ENCODE results near the gene FBXL12. TPM values are rescaled to one million over a fixed set of nuclear protein-coding genes. Genes with fewer than 3 reads are reported as not detected.

The FBXL12 gene
- total RNA-seq, 1 donor from 2014 or later, result 25.2 TPM

GRCh38 chr19:9860407-9860806 is 41.5 kb upstream of the FBXL12 start:
- Histone ChIP-seq H3K36me3 (ENCODE audit: control insufficient read depth, insufficient read depth, low read length) (no peaks in the 10 kb centered on the region), H3K27me3 (ENCODE audit: control insufficient read depth, insufficient read depth, low read length) (no peaks in the 10 kb centered on the region), H3K4me3 (ENCODE audit: low read depth, low read length) (no peak overlapping the region)
- TF ChIP-seq, protein P1, sequence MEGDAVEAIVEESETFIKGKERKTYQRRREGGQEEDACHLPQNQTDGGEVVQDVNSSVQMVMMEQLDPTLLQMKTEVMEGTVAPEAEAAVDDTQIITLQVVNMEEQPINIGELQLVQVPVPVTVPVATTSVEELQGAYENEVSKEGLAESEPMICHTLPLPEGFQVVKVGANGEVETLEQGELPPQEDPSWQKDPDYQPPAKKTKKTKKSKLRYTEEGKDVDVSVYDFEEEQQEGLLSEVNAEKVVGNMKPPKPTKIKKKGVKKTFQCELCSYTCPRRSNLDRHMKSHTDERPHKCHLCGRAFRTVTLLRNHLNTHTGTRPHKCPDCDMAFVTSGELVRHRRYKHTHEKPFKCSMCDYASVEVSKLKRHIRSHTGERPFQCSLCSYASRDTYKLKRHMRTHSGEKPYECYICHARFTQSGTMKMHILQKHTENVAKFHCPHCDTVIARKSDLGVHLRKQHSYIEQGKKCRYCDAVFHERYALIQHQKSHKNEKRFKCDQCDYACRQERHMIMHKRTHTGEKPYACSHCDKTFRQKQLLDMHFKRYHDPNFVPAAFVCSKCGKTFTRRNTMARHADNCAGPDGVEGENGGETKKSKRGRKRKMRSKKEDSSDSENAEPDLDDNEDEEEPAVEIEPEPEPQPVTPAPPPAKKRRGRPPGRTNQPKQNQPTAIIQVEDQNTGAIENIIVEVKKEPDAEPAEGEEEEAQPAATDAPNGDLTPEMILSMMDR (IDR thresholded peaks at IDR 0.05; ENCODE audit: insufficient read depth, low read length, poor library complexity, severe bottlenecking), result no peak
- DNase-seq (ENCODE audit: low read depth), result no peak

- Histone ChIP-seq H3K36me3 (ENCODE audit: control insufficient read depth, insufficient read depth, low read length) (no peaks in the 10 kb centered on the region), H3K27me3 (ENCODE audit: control insufficient read depth, insufficient read depth, low read length) (no peaks in the 10 kb centered on the region), H3K4me3 (ENCODE audit: low read depth, low read length) (no peak overlapping the region)
- TF ChIP-seq, protein P1 (IDR thresholded peaks at IDR 0.05; ENCODE audit: insufficient read depth, low read length, poor library complexity, severe bottlenecking), result no peak
- no peak for DNase-seq (ENCODE audit: low read depth)
Observed at GRCh38 chr19:9858766-9859165, 39.9 kb upstream of the FBXL12 start.

DNA sequence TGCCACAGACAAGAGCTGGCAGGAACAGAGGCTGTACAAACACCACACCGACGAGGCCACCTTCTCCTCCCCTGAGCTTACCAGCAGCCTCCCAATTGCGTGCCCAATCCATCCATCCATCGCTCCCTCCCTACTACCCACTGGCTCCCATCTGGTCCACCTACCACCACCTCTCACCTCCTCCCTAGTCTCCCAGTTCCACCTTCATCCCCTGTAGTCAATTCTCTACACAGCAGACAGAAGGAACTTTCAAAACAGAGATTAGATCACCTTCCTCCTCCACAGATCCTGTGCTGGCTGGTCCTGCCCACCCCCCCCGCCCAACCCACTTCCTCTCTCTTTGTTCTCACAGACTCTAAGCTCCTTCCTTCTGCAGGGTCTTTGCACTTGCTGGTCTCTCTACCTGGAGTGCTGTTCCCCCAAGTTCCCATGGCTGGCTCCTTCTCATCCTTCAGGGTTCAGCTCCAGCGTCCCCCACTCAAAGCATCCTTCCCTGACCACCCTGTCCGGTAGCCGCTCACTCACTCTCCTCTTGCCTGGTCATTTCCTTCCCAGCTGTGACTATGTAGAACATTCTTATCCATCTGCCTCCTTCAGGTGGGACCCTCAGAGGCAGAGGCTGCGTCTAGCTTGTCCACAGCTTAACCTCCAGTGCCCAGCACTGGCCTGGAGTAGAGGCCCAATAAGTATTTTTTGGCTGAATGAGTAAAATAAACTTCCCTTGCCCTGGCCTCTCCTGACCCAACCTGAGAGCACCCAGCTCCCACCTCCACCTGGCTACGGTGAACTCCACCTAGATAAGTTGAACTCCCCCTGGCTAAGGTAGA is 39.3 kb upstream of the FBXL12 start:
- H3K4me3 ChIP-seq (ENCODE audit: low read depth, low read length), result no peak overlapping the region
- H3K36me3 ChIP-seq (ENCODE audit: control insufficient read depth, insufficient read depth, low read length), result no peaks in the 10 kb centered on the region
- DNase-seq (ENCODE audit: low read depth), result no peak
- no peaks in the 10 kb centered on the region for H3K27me3 ChIP-seq (ENCODE audit: control insufficient read depth, insufficient read depth, low read length)
- TF ChIP-seq, protein P1 (IDR thresholded peaks at IDR 0.05; ENCODE audit: insufficient read depth, low read length, poor library complexity, severe bottlenecking), result no peak

GRCh38 chr19:9857076-9857721 is 38.3 kb upstream of the FBXL12 start:
- H3K36me3 ChIP-seq (ENCODE audit: control insufficient read depth, insufficient read depth, low read length), result no peaks in the 10 kb centered on the region
- H3K27me3 ChIP-seq (ENCODE audit: control insufficient read depth, insufficient read depth, low read length), result no peaks in the 10 kb centered on the region
- DNase-seq (ENCODE audit: low read depth), result no peak
- TF ChIP-seq, protein P1 (IDR thresholded peaks at IDR 0.05; ENCODE audit: insufficient read depth, low read length, poor library complexity, severe bottlenecking), result no peak
- H3K4me3 ChIP-seq (ENCODE audit: low read depth, low read length), result no peak overlapping the region

DNA sequence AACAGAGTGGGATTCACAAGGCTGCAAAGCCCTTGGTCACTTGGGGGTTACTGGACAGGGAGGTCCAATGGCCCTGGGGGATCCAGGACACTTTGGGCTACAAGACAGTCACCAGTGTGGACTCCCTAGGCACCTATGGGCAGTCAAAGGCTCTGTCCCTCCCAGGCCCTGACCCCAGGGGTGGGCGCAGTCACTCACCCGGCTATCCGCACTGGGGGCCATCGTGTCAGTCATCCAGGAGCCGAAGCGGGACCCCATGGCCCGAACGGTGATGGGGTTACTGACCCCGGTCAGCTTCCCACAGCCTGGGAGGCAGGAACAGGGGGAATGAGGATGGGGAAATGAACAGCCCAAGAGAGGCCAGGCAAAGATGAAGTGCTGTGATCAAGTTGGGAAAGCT is 37.7 kb upstream of the FBXL12 start:
- Histone ChIP-seq H3K27me3 (ENCODE audit: control insufficient read depth, insufficient read depth, low read length) (no peaks in the 10 kb centered on the region), H3K4me3 (ENCODE audit: low read depth, low read length) (no peak overlapping the region), H3K36me3 (ENCODE audit: control insufficient read depth, insufficient read depth, low read length) (no peaks in the 10 kb centered on the region)
- no peak for DNase-seq (ENCODE audit: low read depth)
- TF ChIP-seq, protein P1 (IDR thresholded peaks at IDR 0.05; ENCODE audit: insufficient read depth, low read length, poor library complexity, severe bottlenecking), result no peak

Data from kidney epithelial cell (primary cell).